Duodenal mucosa (tissue), 2 donors: Measurements from ENCODE around the gene PTPRN2.

Experiments used
- H3K27ac ChIP-seq: one replicate; pipeline ENCODE4 v1.7.0; 2013; ENCODE audit warnings: low read depth, low read length
- H3K27me3 ChIP-seq, 2 donors: one replicate each; pipeline ENCODE4 v1.7.0; 2013; ENCODE audit warnings: low read length in 2 of 2, control low read depth in 1 of 2; ENCODE audit not compliant: insufficient read depth in 2 of 2, control insufficient read depth in 1 of 2
- H3K36me3 ChIP-seq, 2 donors: one replicate each; pipeline ENCODE4 v1.7.0; 2013; ENCODE audit warnings: low read length in 2 of 2, control low read depth in 1 of 2; ENCODE audit not compliant: insufficient read depth in 2 of 2, control insufficient read depth in 1 of 2
- H3K4me1 ChIP-seq, 2 donors: one replicate each; pipeline ENCODE4 v1.7.0; 2013; ENCODE audit warnings: low read length in 2 of 2, control low read depth in 1 of 2; ENCODE audit not compliant: insufficient read depth in 2 of 2, control insufficient read depth in 1 of 2
- H3K4me3 ChIP-seq, 2 donors: one replicate each; pipeline ENCODE4 v1.7.0; 2013; ENCODE audit warnings: low read length in 2 of 2, low read depth in 1 of 2
- H3K9ac ChIP-seq, 2 donors: one replicate each; pipeline ENCODE4 v1.7.0; 2013; ENCODE audit warnings: low read length in 2 of 2, low read depth in 1 of 2
- H3K9me3 ChIP-seq, 2 donors: one replicate each; pipeline ENCODE4 v1.7.0; 2013; ENCODE audit warnings: low read length in 2 of 2, control low read depth in 1 of 2; ENCODE audit not compliant: control insufficient read depth in 1 of 2

The PTPRN2 gene

DNA sequence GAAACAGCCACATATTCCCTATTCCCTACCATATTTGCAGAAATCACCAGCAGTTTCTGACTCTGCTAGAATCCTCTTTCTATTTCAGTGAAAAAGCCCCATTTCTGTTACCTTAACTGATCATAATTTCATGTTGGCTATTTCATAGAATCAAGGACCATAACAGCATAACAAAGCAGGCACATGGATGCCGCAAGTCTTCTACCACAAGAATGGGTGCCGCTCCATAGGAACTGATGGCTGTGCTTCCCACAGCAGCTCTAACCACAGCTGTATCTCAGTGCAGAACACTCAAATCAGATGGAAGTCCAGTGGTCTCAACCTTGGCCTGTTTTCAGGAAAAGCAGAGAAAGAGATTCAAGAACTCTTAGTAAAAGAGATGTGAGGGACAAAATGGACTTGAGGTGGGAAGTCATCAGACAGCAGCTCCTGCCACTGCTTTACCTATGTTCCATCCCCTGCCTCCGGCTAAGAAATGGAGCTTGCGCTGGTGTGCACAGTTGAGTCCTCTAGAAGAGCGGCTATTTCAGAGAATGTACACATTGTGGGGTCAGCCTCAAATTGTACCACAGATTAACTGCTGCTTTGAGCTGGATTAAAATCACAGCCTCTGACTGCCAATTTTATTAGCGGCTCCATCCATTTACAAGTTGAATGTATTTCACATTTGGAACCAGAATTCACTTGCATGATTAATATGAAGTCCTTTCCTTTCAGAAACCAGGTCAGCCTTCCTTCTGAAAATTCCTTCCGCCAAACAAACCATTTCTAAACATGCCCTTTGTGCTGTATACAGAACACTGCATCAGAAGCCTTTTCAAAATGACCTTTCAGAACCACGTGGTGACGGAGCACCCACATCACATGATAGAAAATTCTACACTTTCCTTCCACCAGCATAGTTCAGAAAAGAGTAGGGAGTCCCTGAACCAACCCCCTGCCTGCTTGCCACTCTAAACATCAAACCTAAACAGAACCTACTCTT is 7.7 kb downstream of the PTPRN2 start:
- Histone ChIP-seq H3K9ac (no peak overlapping the region), H3K9me3 (peaks cover 4 to 7% of the 10 kb centered on the region in 2 donors), H3K27ac (no peak overlapping the region), H3K4me3 (no peak overlapping the region), H3K4me1 (peaks cover 0 to 6% of the 10 kb centered on the region in 2 donors), H3K27me3 (peaks cover 6 to 16% of the 10 kb centered on the region in 2 donors), H3K36me3 (no peaks in the 10 kb centered on the region)

DNA sequence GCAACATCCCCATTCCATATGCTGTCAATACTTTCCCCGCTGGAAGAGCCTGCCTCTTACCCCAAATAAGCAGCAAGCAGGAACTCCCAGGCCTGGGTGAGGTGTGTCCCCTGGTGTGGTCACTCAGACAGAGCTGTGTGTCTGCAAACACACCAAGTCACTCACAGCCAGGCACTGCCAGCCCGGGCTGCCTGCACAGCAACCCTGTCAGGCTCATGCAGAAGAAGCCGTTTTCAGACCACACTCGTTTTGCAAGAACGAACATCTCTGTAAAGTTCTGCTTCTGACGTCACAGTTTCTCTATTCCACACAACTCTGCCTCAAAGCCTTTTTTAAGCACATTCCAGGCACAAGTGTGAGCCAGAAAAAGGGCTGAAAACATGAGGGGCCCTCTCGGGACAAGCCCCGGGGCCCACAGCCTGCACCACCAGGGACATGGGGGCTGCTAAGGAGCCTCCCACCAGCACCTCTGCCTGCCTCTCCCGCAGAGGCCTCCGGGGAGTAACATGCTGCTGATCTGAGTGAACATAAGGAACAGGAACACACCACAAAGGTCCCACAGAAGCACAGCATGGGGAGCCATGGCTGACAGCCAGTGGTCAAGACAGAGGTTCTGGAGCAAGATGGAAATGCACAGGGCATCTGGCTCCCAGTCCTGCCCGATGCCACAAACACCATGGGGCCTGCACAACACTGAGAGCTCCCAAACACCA is 11.4 kb downstream of the PTPRN2 start:
- Histone ChIP-seq H3K9ac (no peak overlapping the region), H3K9me3 (peaks cover 4 to 7% of the 10 kb centered on the region in 2 donors)

DNA sequence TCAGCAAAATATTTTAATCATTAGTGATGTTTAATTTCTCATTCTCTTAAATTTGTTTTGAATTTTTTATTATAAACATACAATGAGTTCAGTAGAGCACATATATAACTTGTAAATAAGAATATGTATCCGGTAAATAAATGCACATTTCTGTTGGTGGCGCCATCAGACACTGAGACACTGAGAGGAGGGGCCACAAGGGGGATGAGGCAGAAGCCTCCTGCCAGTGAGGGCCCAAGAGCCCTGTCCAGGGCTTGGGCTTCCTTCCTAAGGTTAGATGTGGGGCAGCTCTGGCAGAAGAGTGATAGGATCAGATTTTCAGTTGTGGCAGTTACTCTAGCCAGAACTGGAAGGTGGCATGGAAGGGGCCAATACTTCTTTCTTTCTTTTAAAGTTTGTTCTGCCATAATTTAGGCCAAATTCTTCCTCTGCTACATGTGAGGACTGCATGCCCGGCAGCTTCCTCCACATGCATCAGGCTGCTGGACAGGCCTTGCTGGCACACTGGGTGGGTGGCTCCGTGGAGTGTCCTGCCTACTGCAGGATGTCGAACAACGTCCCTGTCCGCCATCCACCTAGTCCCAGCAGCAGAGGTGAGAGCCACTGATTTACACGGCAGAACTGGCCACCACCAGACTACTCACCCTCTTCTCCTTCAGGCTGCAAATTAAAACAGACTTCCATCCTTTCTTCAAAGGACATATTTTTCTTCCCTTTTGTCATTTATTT is 13.2 kb downstream of the PTPRN2 start:
- Histone ChIP-seq H3K36me3 (no peaks in the 10 kb centered on the region), H3K27ac (no peak overlapping the region), H3K27me3 (no peaks in the 10 kb centered on the region), H3K9me3 (peaks cover 0 to 1% of the 10 kb centered on the region in 2 donors), H3K9ac (no peak overlapping the region), H3K4me1 (no peaks in the 10 kb centered on the region), H3K4me3 (no peak overlapping the region)

More for the DNA sequence above, 11.4 kb downstream of the PTPRN2 start:
- H3K27me3 ChIP-seq = no peaks in the 10 kb centered on the region
- H3K36me3 ChIP-seq = no peaks in the 10 kb centered on the region
- H3K4me3 ChIP-seq = no peak overlapping the region
- no peak overlapping the region for H3K27ac ChIP-seq
- H3K4me1 ChIP-seq = no peaks in the 10 kb centered on the region

DNA sequence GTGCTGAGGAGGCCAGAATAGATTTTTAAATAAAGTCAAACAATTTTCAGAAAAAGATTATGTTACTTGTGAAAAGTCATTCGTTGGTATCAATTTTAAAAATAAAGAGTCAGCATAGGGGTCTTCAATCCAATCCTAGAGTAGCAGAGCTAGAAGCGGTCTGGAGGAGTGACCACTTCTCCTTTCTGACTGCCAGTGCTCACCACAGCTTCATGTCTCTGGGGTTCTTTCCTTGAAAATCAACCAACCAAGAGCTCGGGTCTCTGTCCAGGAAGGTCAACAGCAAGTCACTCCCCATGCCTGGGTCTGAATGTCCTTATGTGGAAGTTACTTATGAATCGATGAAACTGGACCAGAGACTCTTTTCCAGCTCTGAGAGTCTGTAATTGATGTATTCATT is 14.3 kb downstream of the PTPRN2 start:
- no peaks in the 10 kb centered on the region for H3K9me3 ChIP-seq
- H3K4me3 ChIP-seq = no peak overlapping the region
- no peak overlapping the region for H3K9ac ChIP-seq
- no peaks in the 10 kb centered on the region for H3K4me1 ChIP-seq
- no peak overlapping the region for H3K27ac ChIP-seq
- no peaks in the 10 kb centered on the region for H3K36me3 ChIP-seq
- H3K27me3 ChIP-seq = peaks cover 0 to 3% of the 10 kb centered on the region in 2 donors

DNA sequence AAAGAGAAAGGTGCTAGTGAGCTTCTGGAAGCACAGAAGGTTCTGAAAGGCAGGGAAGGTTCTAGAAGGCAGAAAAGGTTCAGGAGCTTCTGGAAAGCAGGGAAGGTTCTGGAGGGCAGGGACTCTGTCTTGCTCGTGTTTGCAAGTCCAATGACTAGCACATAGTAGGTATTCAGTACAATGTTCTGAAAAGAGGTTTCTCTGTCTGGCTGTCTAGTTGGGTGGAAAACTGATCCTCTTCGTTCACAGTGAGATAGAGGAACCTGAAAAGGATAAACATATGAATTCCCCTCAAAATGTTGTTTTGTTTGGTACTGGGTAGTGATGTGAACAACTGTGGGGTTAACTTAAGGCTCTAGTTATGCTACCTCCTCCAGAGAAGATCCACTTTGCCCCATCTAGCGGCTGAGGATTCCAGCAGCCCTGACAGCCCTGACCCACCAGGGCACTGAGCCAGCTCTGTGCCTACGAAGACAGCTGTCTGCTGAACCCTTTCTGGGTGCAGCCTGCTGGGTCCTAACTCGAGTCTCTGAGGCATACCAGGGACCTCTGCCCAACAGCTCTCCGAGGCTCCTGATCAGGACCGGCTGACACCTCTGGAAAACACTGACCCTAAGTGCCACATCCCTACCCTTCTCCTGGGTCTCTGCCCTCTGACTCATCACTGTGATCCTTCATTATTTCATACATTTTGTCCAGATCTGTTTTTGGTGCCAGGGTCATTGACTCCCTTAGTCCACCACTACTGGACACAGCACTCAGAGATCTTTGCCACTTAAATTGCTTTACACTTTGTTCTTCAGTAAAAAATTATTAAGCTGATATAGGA is 15.4 kb downstream of the PTPRN2 start:
- Histone ChIP-seq H3K4me3 (no peak overlapping the region), H3K9me3 (no peaks in the 10 kb centered on the region), H3K27ac (no peak overlapping the region), H3K4me1 (no peaks in the 10 kb centered on the region), H3K36me3 (no peaks in the 10 kb centered on the region), H3K9ac (no peak overlapping the region), H3K27me3 (peaks cover 3 to 5% of the 10 kb centered on the region in 2 donors)

DNA sequence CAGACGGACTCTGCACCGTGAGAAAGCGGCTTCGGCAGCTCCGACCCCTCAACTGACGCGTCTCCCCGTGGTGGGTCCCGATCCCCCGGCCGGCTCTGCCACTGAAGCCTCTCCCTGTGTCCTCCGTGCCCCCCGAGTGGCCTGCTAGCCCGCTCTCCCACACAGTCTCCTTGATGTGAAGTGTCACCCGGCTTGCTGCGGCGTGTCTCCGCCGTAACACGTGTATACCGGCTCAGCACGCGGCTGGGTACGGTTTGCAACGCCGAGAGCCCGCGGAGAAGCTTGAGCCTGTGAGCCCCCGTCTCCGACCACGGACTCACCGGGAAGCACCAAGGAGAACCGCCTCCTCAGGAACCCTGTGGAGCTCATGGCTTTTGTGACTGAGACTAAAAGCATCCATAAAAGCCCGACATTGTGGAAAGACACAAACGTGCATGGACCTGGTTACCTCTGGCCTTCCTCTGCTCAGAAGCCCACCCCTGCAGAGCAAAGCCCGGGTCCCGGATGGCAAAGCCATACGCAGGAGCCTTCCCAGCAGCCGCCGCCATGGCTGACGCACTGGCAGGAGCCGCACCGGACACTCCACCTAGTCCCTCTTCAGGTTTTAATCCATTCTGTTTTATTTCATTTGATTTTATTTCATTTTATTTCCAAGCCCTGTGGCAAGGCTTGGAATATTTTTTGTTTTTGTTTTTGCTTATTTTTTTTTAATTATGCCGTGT is 17.0 kb downstream of the PTPRN2 start:
- peaks cover 3 to 7% of the 10 kb centered on the region in 2 donors for H3K27me3 ChIP-seq
- no peak overlapping the region for H3K4me3 ChIP-seq
- H3K36me3 ChIP-seq = no peaks in the 10 kb centered on the region
- H3K9me3 ChIP-seq = no peaks in the 10 kb centered on the region
- no peak overlapping the region for H3K27ac ChIP-seq
- H3K9ac ChIP-seq = no peak overlapping the region
- H3K4me1 ChIP-seq = no peaks in the 10 kb centered on the region

DNA sequence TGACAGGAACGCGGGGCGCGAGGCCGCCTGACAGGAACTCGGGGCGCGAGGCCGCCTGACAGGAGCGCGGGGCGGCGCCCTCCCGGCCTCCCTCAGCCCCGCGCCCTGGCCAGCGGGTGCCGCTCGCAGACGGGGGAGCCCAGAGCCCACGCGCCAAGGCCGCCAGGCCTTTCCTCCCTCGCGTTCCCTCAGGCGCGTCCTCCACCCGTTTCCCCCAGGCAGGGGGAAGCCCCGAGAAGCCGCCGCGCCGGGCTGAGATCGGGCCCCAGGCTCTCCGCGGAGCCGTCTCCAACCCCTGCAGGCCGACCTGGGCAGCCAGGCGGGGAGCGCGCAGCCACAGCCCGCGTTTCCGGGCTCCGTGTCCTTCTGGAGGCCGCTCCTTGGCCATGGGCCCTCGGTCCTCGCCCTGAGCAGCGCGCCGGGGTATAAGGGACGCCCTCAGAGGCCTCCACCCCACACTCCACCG is 17.7 kb downstream of the PTPRN2 start:
- Histone ChIP-seq H3K9me3 (no peaks in the 10 kb centered on the region), H3K4me3 (no peak overlapping the region), H3K27me3 (peaks cover 3 to 7% of the 10 kb centered on the region in 2 donors), H3K36me3 (no peaks in the 10 kb centered on the region), H3K27ac (no peak overlapping the region), H3K4me1 (no peaks in the 10 kb centered on the region), H3K9ac (no peak overlapping the region)

DNA sequence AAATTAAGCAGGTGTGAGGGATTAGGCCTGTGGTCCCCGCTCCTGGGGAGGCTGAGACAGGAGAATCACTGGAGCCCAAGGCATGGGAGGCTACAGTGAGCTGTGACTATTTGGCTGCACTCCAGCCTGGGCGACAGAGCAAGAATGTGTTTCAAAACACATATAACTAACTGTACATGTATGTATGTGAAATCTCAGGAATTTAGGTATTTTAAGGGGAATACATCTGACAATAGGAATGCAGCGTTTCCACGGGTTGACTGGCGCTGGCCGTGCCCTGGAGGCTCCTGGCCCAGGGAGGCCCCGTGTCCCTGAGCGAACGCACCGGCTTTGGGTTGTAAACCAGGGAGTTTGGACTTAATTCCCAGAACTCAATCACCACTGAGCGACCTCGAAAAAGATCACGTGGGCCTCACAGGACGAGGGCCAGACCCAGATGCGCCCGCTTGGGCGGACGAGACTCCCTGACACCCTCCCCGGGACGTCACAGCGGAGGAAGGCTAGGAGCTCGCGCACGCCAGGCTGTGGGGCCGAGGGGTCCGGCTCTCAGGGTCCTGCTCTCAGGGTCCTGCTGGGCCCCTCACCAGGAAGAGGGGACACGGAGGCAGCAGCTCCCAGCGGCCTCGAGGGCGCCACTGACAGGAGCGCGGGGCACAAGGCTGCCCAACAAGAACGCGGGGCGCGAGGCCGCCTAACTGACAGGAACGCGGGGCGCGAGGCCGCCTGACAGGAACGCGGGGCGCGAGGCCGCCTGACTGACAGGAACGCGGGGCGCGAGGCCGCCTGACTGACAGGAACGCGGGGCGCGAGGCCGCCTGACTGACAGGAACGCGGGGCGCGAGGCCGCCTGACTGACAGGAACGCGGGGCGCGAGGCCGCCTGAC is 18.4 kb downstream of the PTPRN2 start:
- Histone ChIP-seq H3K27ac (no peak overlapping the region), H3K9me3 (no peaks in the 10 kb centered on the region), H3K4me1 (no peaks in the 10 kb centered on the region), H3K27me3 (peaks cover 3 to 7% of the 10 kb centered on the region in 2 donors), H3K4me3 (no peak overlapping the region), H3K36me3 (no peaks in the 10 kb centered on the region), H3K9ac (no peak overlapping the region)
